Left ventricle myocardium superior (tissue), 1 donor: ENCODE results near the gene RMI1. TPM values are rescaled to one million over a fixed set of nuclear protein-coding genes. Genes with fewer than 3 reads are reported as not detected.
"Not testable (repeated sequence)": the region's sequence is repeated elsewhere in the genome, so short reads cannot be mapped to it uniquely, and the experiment has no call there.

Experiments
- ATAC-seq: fragments of 200-7000 bp; cut with Tn5 transposase; one replicate; pipeline ENCODE4 v1.9.1; 2020; ENCODE audit warnings: mild to moderate bottlenecking, moderate library complexity
- DNase-seq: peaks from one replicate; pipeline ENCODE4 v3.0.0-alpha.2; 2020
- intact Hi-C: fragments of 100-400 bp; cut with micrococcal nuclease; formaldehyde crosslinking; loops from one replicate; pipeline ENCODE4 v1.11.0; 2022
- microRNA-seq: library from miRNA; unstranded; fragments of <30 nt; microRNA quantifications from one replicate; pipeline ENCODE4 v1.2.0, GENCODE V29; 2020; ENCODE audit warnings: borderline number of aligned reads
- total RNA-seq: library from RNA; stranded (reverse); fragmentation: NEBNext Ultra II Directional; extraction: Animal tissue kit (Norgen Biotek cat#: 25700); gene quantifications from one replicate; pipeline ENCODE4 v1.2.1, GENCODE V29; 2021
- donor health status: DM: no; HTN: yes; CAD: no; lungs with severe emphysema.

The RMI1 gene
- total RNA-seq, 1 donor from 2014 or later = 6.9 TPM

DNA sequence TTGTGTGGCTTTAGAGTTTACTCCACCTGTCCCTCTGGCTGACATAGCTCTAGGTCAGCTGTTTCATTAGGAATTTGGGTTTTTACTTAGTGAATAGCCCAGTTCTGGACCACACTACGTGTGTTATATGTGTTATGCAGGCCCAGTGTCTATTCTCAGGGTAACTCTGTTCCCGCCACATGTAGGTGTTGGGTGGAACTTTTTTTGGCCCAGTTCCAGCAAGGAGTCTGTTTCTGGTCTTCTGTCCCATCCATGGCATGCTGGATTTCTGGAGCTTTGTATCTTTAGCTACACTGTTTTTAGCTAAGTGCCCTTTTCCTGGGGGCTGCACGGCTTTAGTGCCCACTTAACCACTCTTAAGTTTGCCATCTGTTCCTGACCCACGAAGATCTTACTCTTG is 15.5 kb downstream of the RMI1 start:
- intact Hi-C loops = loop anchor here (10.0 kb wide), 1 partner anchor 149 kb away; no protein-coding TSS in a partner anchor
- ATAC-seq (no peak), DNase-seq (no peak)

- intact Hi-C loops = loop anchor here (10.0 kb wide), 1 partner anchor 145 kb away; no protein-coding TSS in a partner anchor
- ATAC-seq (no peak), DNase-seq (no peak)
Observed at GRCh38 chr9:83999141-83999918, 18.7 kb downstream of the RMI1 start.

DNA sequence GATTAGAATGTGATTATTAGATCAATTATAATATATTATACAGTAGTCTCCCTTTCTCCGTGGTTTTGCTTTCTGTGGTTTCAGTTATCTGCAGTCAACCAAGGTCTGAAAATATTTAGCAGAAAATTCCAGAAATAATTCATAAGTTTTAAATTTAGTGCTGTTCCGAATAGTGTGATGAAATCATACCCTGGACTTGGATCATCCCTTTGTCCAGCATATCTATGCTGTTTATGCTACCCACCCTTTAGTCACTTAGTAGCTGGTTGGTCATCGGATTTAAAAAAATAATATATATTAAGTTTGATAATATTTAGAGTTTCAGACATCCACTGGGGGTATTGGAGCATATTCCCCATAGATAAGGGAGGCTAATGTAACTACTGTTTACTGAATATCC is 19.6 kb downstream of the RMI1 start:
- ATAC-seq (no peak), DNase-seq (no peak)
- intact Hi-C loops = no loop called here

GRCh38 chr9:84001621-84002020 is 21.0 kb downstream of the RMI1 start:
- no peak for DNase-seq
- intact Hi-C loops = no loop called here
- no peak for ATAC-seq

DNA sequence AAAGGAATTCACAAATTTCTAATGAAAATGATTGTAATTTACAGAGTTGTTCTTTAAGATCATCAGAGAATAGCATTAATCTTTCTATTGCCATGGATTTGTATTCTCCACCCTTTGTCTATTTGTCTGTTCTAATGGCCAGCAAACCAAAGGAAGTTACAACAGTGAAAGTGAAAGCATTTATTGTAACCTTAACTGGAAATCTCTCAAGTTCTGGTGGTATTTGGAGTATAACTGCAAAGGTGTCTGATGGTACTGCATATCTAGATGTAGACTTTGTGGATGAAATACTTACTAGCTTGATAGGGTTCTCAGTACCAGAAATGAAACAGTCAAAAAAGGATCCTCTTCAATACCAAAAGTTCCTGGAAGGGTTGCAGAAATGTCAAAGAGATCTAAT is 21.7 kb downstream of the RMI1 start:
- ATAC-seq = no peak

DNA sequence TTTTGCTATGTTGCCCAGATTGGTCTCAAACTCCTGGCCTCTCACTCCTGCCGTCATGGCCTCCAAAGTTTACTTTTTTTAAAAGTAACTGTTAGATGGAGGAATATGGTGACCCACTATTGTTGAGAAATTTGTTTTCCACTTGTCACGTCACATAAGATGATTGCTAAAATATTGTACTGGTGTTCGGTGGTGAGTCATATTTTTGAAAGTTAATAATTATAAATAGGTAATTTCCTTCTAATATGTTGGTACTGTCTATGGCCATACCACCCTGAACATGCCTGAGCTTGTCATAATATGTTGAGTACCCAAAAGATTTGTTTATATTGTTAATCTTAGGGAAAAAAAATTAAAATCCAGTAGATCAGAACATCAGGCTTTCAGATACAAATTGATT is 22.6 kb downstream of the RMI1 start:
- ATAC-seq = no peak
- no peak for DNase-seq

More for the DNA sequence above, 21.7 kb downstream of the RMI1 start:
- intact Hi-C loops = no loop called here
- DNase-seq = no peak

GRCh38 chr9:84007662-84008061 is 27.1 kb downstream of the RMI1 start:
- ATAC-seq (no peak), DNase-seq (no peak)
- intact Hi-C loops = no loop called here

More for the DNA sequence above, 22.6 kb downstream of the RMI1 start:
- intact Hi-C loops = no loop called here

DNA sequence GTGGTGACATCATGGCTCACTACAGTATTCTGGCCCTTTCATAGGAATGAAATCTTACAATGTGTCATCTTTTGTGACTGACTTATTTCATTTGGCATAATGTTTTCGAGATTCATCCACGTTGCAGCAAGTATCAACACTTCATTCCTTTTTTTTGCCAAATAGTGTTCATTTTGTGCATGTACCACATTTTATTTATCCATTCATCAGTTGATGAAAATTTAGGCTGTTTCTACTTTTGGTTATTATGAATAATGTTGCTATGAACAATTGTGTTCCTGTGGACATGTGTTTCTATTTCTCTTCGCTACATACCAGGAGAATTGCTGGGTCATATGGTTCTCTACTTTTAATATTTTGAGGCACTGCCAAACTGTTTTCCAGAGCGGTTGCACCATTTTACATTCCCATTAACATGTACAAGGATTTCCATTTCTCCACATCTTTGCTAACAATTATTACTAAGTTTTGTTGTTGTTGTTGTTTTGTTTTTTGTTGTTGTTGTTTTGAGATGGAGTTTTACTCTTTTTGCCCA is 43.5 kb downstream of the RMI1 start:
- DNase-seq = no peak
- no peak for ATAC-seq
- intact Hi-C loops = no loop called here

GRCh38 chr9:84027201-84027600 is 46.6 kb downstream of the RMI1 start:
- ATAC-seq (no peak), DNase-seq (no peak)
- intact Hi-C loops = no loop called here

DNA sequence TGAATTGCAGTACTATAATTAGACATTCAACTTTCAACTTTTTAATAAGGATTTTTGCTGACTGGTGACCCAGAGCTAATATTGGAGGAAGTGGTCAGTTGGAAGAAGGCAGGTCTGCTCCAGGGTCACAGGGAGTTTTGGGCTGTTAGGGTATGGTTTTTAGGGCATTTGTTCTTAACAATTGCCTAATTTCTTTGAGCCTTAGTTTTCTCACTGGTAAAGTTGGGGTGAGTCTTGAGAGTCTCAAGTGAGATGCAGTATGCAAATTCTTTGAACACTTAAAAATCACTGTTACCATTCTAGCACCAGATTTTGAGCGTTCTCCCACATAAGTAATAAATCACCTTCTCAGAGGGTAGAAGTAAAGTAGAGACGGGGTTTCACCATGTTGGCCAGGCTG is 50.9 kb downstream of the RMI1 start:
- DNase-seq = no peak
- no peak for ATAC-seq
- intact Hi-C loops = no loop called here

DNA sequence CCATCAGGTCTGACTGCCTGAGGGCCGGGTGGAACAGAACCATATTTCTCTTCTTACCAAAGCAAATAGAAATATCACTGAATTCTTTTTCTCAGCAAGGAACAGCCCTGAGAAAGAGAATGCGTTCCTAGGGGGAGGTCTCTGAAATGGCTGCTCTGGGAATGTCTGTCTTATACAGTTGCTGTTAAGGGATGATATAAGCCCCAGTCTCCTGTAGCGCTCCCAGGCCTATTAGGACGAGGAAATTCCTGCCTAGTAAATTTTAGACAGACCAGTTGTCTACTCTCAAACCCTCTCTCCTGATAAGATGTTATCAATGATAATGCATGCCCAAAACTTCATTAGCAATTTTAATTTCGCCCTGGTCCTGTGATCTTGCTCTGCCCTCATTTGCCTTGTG is 61.3 kb downstream of the RMI1 start:
- ATAC-seq, intact Hi-C loops, DNase-seq: not testable (repeated sequence)

DNA sequence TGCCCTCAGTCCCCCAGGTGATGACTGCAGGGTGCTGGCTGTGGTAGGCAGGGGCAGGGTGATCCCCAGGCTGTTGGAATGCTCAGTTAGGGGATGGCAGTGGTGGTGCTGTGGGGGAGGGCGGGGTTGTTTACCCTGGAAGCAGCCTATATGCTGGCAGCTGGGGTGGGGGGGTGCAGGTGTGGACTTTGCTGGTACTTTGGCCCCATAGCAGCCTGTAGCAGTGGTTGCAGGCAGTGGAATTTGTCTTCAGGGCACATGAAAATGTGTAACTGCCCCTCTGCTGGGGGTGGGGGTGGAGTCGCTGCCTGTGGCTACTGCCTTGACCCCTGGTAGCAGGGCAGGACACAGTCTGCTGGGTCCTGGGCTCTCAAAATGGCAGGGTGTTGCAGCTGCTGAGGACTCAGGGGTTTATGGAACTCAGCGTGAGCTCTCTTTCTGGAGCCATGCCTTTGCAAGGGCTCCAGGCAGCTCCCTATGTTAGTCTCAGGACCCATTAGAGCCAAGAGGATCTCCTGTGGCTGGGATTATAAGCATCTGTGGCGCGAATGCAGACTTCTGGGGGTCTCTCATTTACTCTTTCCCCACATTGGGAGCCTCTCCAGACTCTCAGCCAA is 65.0 kb downstream of the RMI1 start:
- DNase-seq (no peak), ATAC-seq (no peak)
- intact Hi-C loops = no loop called here

Small RNAs within 50 kb of the gene (microRNA-seq; reads per million reads assigned to microRNA genes)
- 24.5 reads per million, percentile 21 among the genes with 10 or more reads in this experiment for gene MIR7-1

Other genes starting within 250 kb of the RMI1 start
- gene GKAP1, start 163.0 kb upstream of the RMI1 start, total RNA-seq = 25.3 TPM
- 4.5 TPM for gene KIF27, start 59.4 kb upstream of the RMI1 start, total RNA-seq
- 289 TPM for gene HNRNPK, start 590 bp upstream of the RMI1 start, total RNA-seq